Cardiac muscle cell (in vitro differentiated cells and primary cell): ENCODE data around the gene FCGR2B. TPM values are rescaled to one million over a fixed set of nuclear protein-coding genes. Genes with fewer than 3 reads are reported as not detected.
"Not testable (repeated sequence)": the region's sequence is repeated elsewhere in the genome, so short reads cannot be mapped to it uniquely, and the experiment has no call there.

Source experiments
- DNase-seq, 2 donors: peaks; one replicate each; pipeline versions ENCODE4 v3.0.0 to v3.0.0-alpha.2; 2010 to 2017; ENCODE audit warnings: low read depth in 1 of 2, low spot score in 1 of 2
- H3K27ac ChIP-seq: fragments of 200-600 bp; sonication (generic); 2 replicates; pipeline ENCODE4 v1.5.1; 2016
- H3K27me3 ChIP-seq: fragments of 200-600 bp; sonication (generic); 2 replicates; pipeline ENCODE4 v1.6.0; 2016; ENCODE audit warnings: control low read depth
- H3K36me3 ChIP-seq: fragments of 200-600 bp; sonication (generic); 2 replicates; pipeline ENCODE4 v1.5.1; 2016; ENCODE audit warnings: control low read depth
- H3K4me1 ChIP-seq: fragments of 200-600 bp; sonication (generic); 2 replicates; pipeline ENCODE4 v1.8.1; 2017; ENCODE audit warnings: low read depth, mild to moderate bottlenecking, mixed run types
- H3K4me3 ChIP-seq: fragments of 200-600 bp; sonication (generic); 2 replicates; pipeline ENCODE4 v1.5.1; 2016; ENCODE audit warnings: mild to moderate bottlenecking
- H3K9me3 ChIP-seq: fragments of 200-600 bp; sonication (generic); 2 replicates; pipeline ENCODE4 v1.5.1; 2017; ENCODE audit warnings: low read depth, mild to moderate bottlenecking, control low read depth
- polyA plus RNA-seq: library from polyadenylated mRNA; unstranded; fragments of >200 nt; fragmentation: Nextera tagmentation; extraction: Ambion mirVana; gene quantifications from 2 replicates; pipeline ENCODE4 v1.2.1, GENCODE V29; 2016
- total RNA-seq: library from RNA; depleted of rRNA; stranded (reverse); fragments of >200 nt; gene quantifications from 2 replicates; pipeline ENCODE4 v1.2.3, GENCODE V29; 2016
- TF ChIP-seq, protein P1 (sequence below): IDR thresholded peaks from 2 replicates; pipeline ENCODE4 v1.5.1; 2012; ENCODE audit warnings: low read depth, mild to moderate bottlenecking, low read length

FCGR2B gene
- total and polyA plus RNA-seq, 2 experiments from 2014 or later: not detected

DNA sequence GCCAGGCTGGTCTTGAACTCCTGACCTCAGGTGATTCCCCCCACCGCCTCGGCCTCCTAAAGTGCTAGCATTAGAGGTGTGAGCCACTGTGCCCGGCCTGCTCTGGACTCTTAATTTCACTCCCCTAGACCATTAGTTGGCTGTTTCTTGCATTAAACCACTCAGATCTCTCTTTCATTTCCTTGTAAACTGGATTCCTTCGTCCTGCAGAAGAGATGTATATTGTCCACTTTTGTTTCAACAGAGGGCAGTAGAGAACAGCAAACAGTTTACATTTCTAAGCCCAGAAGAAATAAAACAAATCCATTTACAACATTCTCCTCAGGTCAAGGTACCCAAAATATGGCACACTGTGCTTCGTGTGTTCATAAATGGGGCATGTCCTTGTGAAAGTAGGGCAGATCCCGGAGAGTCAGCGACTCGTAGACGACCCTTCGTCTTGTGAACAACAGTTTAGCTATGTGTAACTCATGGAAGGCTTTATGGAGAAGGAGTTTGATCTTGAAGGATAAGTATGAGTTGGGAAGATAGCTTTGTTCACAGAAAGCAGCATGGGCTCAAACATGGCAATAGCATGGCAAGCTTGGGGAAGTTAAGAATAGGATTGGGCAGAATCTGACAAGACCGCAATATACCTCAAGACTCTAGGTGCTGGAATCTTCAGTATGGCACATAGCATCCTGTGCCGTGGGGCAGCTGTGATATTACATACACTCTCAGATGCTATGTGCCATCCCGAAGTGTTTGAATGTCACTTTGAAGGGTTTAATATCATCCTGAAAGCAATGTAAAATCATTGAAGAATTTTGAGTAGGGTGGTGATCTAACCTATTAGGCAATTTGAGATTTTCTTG is 15.2 kb upstream of the FCGR2B start:
- TF ChIP-seq, protein P1, sequence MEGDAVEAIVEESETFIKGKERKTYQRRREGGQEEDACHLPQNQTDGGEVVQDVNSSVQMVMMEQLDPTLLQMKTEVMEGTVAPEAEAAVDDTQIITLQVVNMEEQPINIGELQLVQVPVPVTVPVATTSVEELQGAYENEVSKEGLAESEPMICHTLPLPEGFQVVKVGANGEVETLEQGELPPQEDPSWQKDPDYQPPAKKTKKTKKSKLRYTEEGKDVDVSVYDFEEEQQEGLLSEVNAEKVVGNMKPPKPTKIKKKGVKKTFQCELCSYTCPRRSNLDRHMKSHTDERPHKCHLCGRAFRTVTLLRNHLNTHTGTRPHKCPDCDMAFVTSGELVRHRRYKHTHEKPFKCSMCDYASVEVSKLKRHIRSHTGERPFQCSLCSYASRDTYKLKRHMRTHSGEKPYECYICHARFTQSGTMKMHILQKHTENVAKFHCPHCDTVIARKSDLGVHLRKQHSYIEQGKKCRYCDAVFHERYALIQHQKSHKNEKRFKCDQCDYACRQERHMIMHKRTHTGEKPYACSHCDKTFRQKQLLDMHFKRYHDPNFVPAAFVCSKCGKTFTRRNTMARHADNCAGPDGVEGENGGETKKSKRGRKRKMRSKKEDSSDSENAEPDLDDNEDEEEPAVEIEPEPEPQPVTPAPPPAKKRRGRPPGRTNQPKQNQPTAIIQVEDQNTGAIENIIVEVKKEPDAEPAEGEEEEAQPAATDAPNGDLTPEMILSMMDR: peak; percentile 48
- H3K9me3 ChIP-seq, H3K4me3 ChIP-seq, H3K27ac ChIP-seq, H3K4me1 ChIP-seq, H3K36me3 ChIP-seq, H3K27me3 ChIP-seq: not testable (repeated sequence)
- DNase-seq: peak; percentile 13 to 60

DNA sequence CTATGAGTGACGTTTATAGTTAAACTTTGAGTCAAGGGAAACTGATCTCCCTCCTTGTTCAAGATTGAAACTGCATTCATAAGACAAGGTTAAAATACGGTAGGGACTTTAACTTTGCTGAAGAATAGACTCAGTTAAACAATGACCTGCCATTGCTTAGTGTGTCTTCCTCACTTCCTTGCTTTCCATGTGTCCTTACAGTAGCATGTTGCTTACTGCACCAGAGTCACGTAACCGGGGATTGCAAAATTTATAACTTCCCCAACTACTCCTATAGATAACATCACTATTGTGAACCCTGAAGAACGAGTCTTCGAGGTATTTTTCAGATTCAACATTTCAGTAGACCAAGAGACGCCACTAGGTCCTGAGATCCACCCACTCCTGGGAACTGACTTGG is 9.4 kb upstream of the FCGR2B start:
- H3K4me1 ChIP-seq, DNase-seq, H3K27me3 ChIP-seq, H3K27ac ChIP-seq, H3K4me3 ChIP-seq, H3K36me3 ChIP-seq, H3K9me3 ChIP-seq: not testable (repeated sequence)

DNA sequence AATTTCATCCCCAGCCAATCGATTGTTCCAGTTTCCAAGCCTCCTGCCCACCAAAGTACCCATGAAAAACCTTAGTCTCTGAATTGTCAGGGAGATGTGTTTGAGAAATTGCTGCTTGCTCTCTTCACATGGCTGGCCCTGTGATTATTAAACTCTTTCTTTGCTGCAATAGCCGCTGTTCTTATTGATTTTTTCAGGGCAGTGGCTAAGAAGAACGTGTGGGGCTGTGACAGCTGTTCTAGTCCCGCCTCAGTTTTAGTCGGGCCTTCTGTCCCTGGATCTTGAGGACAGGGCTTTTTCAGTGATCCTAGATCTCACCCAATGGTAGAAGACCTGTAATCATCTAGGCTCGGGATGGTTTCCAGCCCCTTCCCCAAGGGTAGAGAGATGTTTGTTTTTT is 9.0 kb upstream of the FCGR2B start:
- H3K4me1 ChIP-seq, H3K9me3 ChIP-seq, H3K27ac ChIP-seq, H3K4me3 ChIP-seq, H3K36me3 ChIP-seq, H3K27me3 ChIP-seq, DNase-seq: not testable (repeated sequence)

DNA sequence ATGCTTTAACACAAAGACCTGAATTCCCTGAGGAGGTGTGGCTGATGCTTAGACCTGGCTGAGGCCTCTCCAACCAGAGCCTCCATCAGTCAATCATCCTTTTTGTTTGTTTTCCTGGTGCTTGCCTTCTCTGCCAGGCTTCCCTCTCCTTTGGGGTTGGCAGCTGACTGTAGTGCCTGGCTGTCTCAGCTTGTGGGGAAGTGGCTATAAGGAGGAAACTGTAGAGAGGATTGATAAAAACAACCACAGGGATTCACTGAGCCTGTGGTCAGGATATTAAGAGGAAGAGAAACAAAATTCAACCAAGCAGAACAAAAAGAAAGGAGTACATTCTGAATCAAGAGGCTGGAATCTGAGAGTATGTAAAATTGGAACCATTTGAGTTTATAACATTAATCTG is 4.4 kb upstream of the FCGR2B start:
- not testable (repeated sequence) for H3K4me1 ChIP-seq, H3K9me3 ChIP-seq, H3K27me3 ChIP-seq, H3K36me3 ChIP-seq, H3K4me3 ChIP-seq, DNase-seq, H3K27ac ChIP-seq

DNA sequence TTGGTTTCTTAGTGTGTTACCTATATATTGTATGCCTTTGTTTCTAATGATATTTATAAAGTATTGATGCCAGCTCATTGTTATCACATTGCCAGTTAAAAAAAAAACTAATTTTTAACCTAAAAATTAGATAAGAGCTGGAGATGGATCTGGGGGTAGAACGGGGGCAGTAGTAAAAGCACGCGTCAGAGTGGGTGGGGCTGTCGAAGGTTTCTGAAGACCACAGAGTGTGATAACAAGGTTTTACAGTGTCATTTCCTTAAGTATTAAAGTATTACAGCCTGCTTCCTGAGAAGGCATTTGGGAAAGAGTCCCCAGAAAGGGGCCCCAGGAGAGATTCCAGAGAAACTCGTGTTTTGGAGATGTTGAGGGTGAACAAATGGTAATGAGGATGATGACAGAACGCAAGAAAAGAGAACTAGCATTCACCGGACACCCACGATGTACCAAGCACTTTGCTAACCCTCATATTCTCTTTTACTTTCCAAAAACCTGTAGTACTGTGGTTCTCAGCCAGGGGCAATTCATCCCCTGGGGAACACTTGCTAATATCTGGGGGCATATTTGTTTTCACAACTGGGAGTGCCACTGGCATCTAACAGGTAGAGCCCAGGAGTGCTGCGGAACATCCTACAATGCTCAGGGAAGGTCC is 1.2 kb upstream of the FCGR2B start:
- H3K9me3 ChIP-seq, DNase-seq, H3K4me1 ChIP-seq, H3K27ac ChIP-seq, H3K27me3 ChIP-seq, H3K4me3 ChIP-seq, H3K36me3 ChIP-seq: not testable (repeated sequence)

DNA sequence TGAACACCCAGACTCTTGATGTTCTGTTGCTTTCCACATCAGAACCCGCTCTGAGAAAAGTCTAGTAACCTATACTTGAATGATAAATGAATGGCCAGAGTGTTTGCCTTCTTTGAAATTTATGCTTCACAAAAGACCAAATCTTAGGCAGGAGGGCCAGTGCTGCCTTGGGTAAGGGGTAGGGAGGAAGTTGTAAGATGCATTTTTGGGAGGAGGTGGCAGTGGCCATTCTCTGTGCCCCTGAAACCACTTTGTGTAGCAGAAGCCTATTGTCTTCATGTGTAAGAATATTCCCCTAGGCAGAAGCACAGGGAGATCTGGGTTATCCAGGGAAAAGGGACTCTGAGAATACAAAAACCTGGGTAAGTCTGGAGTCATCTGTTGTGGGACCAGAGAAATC is 626 bp downstream of the FCGR2B start:
- H3K36me3 ChIP-seq, H3K9me3 ChIP-seq, H3K27ac ChIP-seq, DNase-seq, H3K4me1 ChIP-seq, H3K27me3 ChIP-seq, H3K4me3 ChIP-seq: not testable (repeated sequence)

DNA sequence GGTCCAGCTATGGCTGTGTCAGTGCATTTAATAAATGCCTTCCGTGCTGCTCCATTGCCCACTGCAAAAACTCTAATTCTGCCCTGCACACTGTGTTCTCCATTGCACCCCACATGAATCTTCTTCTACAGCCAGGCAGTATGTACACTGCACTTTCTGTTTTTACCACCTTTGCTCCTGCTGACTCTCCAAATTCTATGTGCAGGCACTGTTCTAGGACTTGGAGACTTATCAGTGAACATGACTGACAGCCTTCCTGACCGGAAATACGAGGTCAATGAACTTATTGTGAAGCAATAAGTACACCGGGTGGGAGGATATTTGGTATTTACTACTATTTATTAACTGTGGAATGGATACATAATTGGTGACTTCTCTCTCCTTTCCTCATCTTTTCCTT is 1.7 kb downstream of the FCGR2B start:
- H3K27me3 ChIP-seq, H3K4me3 ChIP-seq, H3K27ac ChIP-seq, H3K36me3 ChIP-seq, DNase-seq, H3K9me3 ChIP-seq, H3K4me1 ChIP-seq: not testable (repeated sequence)

DNA sequence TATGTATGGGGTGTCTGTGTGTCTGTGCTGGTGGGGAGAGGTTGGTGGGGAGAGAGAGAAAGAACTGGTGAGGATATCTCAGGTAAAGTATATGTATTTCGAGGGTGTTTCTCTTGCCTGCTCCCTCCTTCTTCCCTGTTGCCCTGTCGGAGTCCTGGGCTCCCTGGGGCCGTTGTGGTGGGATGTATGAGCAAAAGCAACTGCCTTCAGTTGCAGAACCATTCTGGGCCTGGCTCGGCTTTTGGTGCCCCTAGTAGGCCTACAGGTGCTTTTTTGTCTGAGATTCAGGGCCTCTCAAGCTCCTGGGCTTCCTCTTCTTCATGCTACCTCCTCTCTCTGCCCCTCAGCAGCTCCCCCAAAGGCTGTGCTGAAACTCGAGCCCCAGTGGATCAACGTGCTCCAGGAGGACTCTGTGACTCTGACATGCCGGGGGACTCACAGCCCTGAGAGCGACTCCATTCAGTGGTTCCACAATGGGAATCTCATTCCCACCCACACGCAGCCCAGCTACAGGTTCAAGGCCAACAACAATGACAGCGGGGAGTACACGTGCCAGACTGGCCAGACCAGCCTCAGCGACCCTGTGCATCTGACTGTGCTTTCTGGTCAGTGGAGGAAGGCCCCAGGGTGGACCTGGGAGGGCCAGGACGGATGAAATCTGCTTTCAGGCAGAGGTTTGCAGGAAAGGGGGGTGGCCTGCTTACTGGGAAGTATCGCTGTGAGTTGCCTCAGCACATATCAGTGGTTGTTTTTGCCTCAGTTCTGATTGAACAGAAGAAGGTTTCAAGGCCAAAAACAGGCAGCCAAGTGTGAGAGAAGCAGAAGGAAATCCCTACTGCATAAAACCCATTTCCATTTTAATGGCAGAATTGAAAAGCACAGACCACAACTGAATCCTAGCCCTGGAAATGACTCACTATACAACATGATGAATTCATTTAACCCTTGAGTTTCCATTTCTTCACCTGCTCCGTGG is 8.4 kb downstream of the FCGR2B start:
- not testable (repeated sequence) for H3K27ac ChIP-seq, H3K4me1 ChIP-seq, H3K9me3 ChIP-seq, H3K27me3 ChIP-seq, H3K36me3 ChIP-seq, H3K4me3 ChIP-seq
- DNase-seq: peak in 1 of 2 donors; percentile 17

DNA sequence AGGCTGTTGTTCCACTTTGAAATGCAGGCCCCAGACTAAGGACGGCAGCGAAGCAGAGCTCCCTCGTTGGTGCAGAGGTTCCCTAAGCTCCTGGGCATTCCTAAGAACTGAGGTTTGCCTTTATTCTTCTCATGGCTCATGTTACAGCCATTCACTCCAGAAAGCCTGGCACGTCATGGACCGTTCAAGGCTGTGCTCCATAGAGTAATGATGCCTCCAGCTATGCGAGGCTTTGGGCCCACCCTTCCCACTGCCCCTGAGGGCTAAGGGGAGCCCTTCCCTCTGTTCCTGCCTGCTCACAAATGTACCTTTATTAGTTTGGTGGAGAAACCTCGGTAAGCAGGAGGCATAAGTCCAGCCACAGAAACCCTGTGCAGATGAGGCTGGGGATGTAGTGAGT is 10.5 kb downstream of the FCGR2B start:
- not testable (repeated sequence) for H3K27me3 ChIP-seq, H3K9me3 ChIP-seq, H3K4me1 ChIP-seq, H3K4me3 ChIP-seq, DNase-seq, H3K27ac ChIP-seq, H3K36me3 ChIP-seq

DNA sequence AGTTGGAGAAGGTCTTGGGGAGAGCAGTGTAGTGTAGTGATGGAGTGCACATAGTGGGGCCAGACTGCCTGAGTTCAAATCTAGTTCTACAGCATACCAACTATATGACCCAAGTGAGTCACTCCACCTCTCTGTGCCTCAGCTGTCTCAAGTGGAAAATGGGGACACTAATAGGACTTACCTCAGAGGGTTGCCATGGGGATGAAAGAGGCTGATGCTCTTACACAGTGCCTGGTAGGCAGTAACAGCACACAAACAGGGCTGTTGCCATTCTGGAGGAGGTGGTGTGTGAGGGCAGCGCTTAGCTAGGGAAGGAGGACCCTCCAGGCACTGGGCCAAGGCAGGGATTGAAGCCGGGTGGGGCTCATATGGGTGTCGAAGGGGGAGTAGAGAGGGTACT is 11.5 kb downstream of the FCGR2B start:
- not testable (repeated sequence) for H3K4me3 ChIP-seq, H3K36me3 ChIP-seq, H3K27me3 ChIP-seq, H3K4me1 ChIP-seq, H3K9me3 ChIP-seq, DNase-seq, H3K27ac ChIP-seq

DNA sequence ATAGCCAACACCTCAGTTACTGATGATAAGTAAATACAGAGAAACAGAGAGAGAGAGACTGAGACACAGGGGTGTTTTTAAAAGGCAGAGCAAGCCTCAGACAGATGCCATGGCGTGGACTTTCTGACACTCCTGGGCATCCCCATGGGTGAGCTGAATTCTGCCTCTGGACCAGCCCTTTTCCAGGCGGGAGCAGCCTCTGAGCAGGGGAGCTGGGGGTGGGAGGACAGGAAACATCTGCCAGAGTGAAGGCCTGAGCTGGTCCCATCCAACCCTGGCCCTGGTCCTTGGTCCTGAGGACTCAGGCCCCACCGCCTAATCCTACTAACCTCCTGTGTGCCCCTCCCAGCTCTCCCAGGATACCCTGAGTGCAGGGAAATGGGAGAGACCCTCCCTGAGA is 12.0 kb downstream of the FCGR2B start:
- H3K9me3 ChIP-seq, H3K36me3 ChIP-seq, H3K27me3 ChIP-seq, H3K27ac ChIP-seq, H3K4me3 ChIP-seq, H3K4me1 ChIP-seq, DNase-seq: not testable (repeated sequence)
